GM19240 (cell line): Measurements from ENCODE around the gene GMCL1.

Source experiments
- DNase-seq: peaks from one replicate; pipeline ENCODE4 v3.0.0; 2011; ENCODE audit warnings: low spot score; ENCODE audit not compliant: insufficient read length

The GMCL1 gene

DNA sequence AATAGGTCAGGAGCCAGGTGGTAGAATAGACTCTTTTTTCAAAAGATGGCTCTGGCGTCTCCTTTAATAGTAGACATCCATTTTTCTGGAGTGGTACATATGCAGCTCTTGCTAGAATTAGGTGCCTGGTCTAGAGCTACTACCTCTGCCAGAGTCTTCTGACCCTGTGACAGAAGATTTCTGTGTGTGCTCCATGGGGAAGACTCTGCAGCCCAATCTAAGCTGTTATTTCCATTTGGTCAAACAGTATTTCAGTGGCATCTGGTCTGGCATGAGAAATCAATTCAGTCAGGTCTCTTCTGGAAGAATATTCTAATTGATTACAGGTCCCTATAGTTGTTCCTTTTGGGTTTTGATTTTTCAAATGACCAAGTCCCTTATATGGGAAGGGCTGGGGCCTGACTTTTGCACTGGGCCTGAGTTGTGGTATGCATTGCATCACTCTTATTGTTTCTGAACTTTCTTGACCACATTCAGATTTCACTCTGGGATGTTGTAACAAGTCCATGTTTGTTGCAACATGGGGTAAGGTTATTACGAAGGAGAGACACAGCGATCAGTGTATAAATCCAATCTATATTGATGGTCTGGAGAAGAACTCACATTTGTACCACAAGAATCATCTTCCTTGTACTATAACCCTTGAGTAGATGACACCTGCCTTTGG is 97.5 kb downstream of the GMCL1 start:
- DNase-seq, result no peak
